Panc1 (cell line): ENCODE results near the gene TSPAN10. TPM values are rescaled to one million over a fixed set of nuclear protein-coding genes. Genes with fewer than 3 reads are reported as not detected.

Experiments used
- ATAC-seq: fragments of 200-7000 bp; cut with Tn5 transposase; 2 replicates; pipeline ENCODE4 v1.9.1; 2020; ENCODE audit warnings: mild to moderate bottlenecking, moderate library complexity
- BruUV-seq: library from RNA; stranded (reverse); fragments of 400-500 nt; replicated peaks from 2 replicates; lab custom pipeline; 2021; lab: Mats Ljungman, UMichigan
- CTCF ChIA-PET: fragments of 300-600 bp; sonication (Branson Sonifier 250); formaldehyde crosslinking; loops from one replicate; lab custom pipeline; 2022; ENCODE audit warnings: antibody characterized with exemption; lab: Charles Lee
- POLR2A ChIA-PET: fragments of 300-600 bp; sonication (Branson Sonifier 250); formaldehyde crosslinking; loops from one replicate; lab custom pipeline; 2022; ENCODE audit warnings: antibody characterized with exemption; lab: Charles Lee
- DNase-seq: peaks from one replicate; pipeline ENCODE4 v3.0.0-alpha.2; 2010; ENCODE audit warnings: low read depth, low spot score
- H3K27ac ChIP-seq: 2 replicates; pipeline ENCODE4 v1.5.1; 2011; ENCODE audit warnings: mild to moderate bottlenecking, low read length, inconsistent platforms
- H3K27me3 ChIP-seq: fragments of 200-500 bp; sonication (Bioruptor generic); 2 replicates; pipeline ENCODE4 v1.6.0; 2014; ENCODE audit warnings: low read length, inconsistent platforms; ENCODE audit not compliant: control insufficient read depth, insufficient read depth
- H3K36me3 ChIP-seq: fragments of 200-500 bp; sonication (Bioruptor generic); 2 replicates; pipeline ENCODE4 v1.5.1; 2014; ENCODE audit warnings: inconsistent platforms, mild to moderate bottlenecking, low read length, moderate library complexity; ENCODE audit not compliant: control insufficient read depth, insufficient read depth
- H3K4me1 ChIP-seq: 2 replicates; pipeline ENCODE4 v1.5.1; 2011; ENCODE audit warnings: inconsistent platforms, mild to moderate bottlenecking, low read length, moderate library complexity; ENCODE audit not compliant: control insufficient read depth, insufficient read depth
- H3K4me3 ChIP-seq, 2 experiments: 2 replicates each; pipeline ENCODE4 v1.5.1; 2011 to 2012; ENCODE audit warnings: low read depth in 2 of 2, low read length in 2 of 2, mild to moderate bottlenecking in 2 of 2, inconsistent platforms in 1 of 2, moderate library complexity in 1 of 2
- H3K9me3 ChIP-seq: fragments of 200-500 bp; sonication (Bioruptor generic); 2 replicates; pipeline ENCODE4 v1.5.1; 2014; ENCODE audit warnings: low read depth, mild to moderate bottlenecking, inconsistent platforms, low read length, moderate library complexity; ENCODE audit not compliant: control insufficient read depth, insufficient read depth
- POLR2AphosphoS5 ChIP-seq: IDR thresholded peaks from 2 replicates; pipeline ENCODE4 v1.6.1; 2012; ENCODE audit warnings: mild to moderate bottlenecking, low read depth, low read length, moderate library complexity
- SIN3A ChIP-seq: IDR thresholded peaks from 2 replicates; pipeline ENCODE4 v1.6.1; 2012; ENCODE audit warnings: low read depth, mild to moderate bottlenecking, low read length, moderate library complexity, borderline replicate concordance; ENCODE audit not compliant: insufficient read depth
- TCF7L2 ChIP-seq: IDR thresholded peaks from 2 replicates; pipeline ENCODE4 v1.6.1; 2011; ENCODE audit warnings: mild to moderate bottlenecking, low read depth, low read length, inconsistent platforms
- in situ Hi-C: cut with HindIII; loops from 2 replicates; pipeline ENCODE4 v1.10.0; 2016; ENCODE audit warnings: low sequenced_read_pairs, low pct_unique_long_range_greater_than_20kb
- intact Hi-C: fragments of 100-400 bp; cut with micrococcal nuclease; formaldehyde crosslinking; loops from one replicate; pipeline ENCODE4 v1.10.0; 2022; ENCODE audit not compliant: unreplicated experiment
- total RNA-seq: library from RNA; stranded (reverse); gene quantifications from one replicate; pipeline ENCODE4 v1.2.1, GENCODE V29; 2021; ENCODE audit not compliant: unreplicated experiment
- TF ChIP-seq, protein P1 (sequence below): fragments of 450-650 bp; IDR thresholded peaks from 2 replicates; pipeline ENCODE4 v1.5.1; 2017; ENCODE audit warnings: mild to moderate bottlenecking
- TF ChIP-seq, protein P2 (sequence below), 2 experiments: IDR thresholded peaks; 2 replicates each; pipeline ENCODE4 v1.6.1; 2011 to 2012; ENCODE audit warnings: low read depth in 2 of 2, control low read depth in 1 of 2, low read length in 1 of 2, mild to moderate bottlenecking in 1 of 2, moderate library complexity in 1 of 2; ENCODE audit not compliant: insufficient read depth in 1 of 2

The TSPAN10 gene
- total RNA-seq, 1 experiment from 2014 or later = 4.8 TPM

DNA sequence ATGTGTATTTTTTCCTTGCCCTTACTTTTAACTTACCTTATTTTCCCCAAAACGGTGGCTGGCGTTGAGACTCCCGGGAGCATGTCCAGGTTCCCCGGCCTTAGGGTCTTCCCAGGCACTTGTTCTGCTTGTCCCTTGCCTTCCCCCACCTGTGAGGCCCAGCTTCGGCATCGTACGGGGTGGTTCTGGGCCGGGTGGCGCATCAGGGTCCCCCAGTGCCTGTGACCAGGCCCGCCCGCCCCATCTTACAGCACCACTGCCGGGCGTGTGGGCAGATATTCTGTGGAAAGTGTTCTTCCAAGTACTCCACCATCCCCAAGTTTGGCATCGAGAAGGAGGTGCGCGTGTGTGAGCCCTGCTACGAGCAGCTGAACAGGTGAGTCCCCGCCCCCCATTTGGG is 54.2 kb downstream of the TSPAN10 start:
- ChIA-PET CTCF (no interaction called here), POLR2A (interaction anchor here (0.6 kb wide), 2 partner anchors 16 to 179 kb away, joined by 3 read pairs; no protein-coding TSS in a partner anchor)
- no TSS peak for BruUV-seq
- Histone ChIP-seq H3K27me3 (no peaks in the 10 kb centered on the region), H3K4me3 (no peak overlapping the region), H3K4me1 (no peaks in the 10 kb centered on the region), H3K36me3 (peaks cover 19% of the 10 kb centered on the region), H3K27ac (no peak overlapping the region), H3K9me3 (no peaks in the 10 kb centered on the region)
- DNase-seq (no peak), ATAC-seq (no peak)
- TF ChIP-seq, protein P1, sequence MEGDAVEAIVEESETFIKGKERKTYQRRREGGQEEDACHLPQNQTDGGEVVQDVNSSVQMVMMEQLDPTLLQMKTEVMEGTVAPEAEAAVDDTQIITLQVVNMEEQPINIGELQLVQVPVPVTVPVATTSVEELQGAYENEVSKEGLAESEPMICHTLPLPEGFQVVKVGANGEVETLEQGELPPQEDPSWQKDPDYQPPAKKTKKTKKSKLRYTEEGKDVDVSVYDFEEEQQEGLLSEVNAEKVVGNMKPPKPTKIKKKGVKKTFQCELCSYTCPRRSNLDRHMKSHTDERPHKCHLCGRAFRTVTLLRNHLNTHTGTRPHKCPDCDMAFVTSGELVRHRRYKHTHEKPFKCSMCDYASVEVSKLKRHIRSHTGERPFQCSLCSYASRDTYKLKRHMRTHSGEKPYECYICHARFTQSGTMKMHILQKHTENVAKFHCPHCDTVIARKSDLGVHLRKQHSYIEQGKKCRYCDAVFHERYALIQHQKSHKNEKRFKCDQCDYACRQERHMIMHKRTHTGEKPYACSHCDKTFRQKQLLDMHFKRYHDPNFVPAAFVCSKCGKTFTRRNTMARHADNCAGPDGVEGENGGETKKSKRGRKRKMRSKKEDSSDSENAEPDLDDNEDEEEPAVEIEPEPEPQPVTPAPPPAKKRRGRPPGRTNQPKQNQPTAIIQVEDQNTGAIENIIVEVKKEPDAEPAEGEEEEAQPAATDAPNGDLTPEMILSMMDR = no peak
- no peak for TF ChIP-seq TCF7L2
- no peak for TF ChIP-seq POLR2AphosphoS5
- intact Hi-C loops (no loop called here), in situ Hi-C loops (no loop called here)

DNA sequence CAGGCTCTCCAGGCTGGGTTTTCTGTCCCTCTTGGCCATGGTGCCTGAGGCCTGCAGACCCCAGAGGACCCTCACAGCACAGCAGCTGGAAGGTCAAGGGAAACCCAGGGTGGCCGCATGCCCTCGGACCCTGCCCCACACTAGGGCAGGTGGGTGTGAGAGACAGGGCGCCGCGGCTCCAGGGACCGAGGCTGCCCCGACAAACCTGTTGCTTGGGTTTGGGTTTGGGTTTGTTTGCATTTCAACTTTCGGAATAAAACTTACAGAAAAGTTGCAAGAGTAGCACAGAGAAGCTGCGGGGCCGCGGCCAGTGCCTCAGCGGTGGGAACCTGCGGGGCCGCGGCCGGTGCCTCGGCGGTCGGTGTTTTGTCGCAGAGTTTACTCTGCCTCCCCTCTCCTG is 54.6 kb downstream of the TSPAN10 start:
- intact Hi-C loops (no loop called here), in situ Hi-C loops (no loop called here)
- CTCF ChIA-PET = no interaction called here
- H3K4me3 ChIP-seq = no peak overlapping the region
- peaks cover 19% of the 10 kb centered on the region for H3K36me3 ChIP-seq
- no peaks in the 10 kb centered on the region for H3K4me1 ChIP-seq
- POLR2A ChIA-PET = no interaction called here
- no peaks in the 10 kb centered on the region for H3K27me3 ChIP-seq
- no peak for ATAC-seq
- no peak for DNase-seq
- H3K9me3 ChIP-seq = no peaks in the 10 kb centered on the region
- H3K27ac ChIP-seq = no peak overlapping the region
- BruUV-seq = no TSS peak
- TF ChIP-seq POLR2AphosphoS5 (no peak), SIN3A (no peak), TCF7L2 (no peak)
- TF ChIP-seq, protein P1 = no peak
- TF ChIP-seq, protein P2, sequence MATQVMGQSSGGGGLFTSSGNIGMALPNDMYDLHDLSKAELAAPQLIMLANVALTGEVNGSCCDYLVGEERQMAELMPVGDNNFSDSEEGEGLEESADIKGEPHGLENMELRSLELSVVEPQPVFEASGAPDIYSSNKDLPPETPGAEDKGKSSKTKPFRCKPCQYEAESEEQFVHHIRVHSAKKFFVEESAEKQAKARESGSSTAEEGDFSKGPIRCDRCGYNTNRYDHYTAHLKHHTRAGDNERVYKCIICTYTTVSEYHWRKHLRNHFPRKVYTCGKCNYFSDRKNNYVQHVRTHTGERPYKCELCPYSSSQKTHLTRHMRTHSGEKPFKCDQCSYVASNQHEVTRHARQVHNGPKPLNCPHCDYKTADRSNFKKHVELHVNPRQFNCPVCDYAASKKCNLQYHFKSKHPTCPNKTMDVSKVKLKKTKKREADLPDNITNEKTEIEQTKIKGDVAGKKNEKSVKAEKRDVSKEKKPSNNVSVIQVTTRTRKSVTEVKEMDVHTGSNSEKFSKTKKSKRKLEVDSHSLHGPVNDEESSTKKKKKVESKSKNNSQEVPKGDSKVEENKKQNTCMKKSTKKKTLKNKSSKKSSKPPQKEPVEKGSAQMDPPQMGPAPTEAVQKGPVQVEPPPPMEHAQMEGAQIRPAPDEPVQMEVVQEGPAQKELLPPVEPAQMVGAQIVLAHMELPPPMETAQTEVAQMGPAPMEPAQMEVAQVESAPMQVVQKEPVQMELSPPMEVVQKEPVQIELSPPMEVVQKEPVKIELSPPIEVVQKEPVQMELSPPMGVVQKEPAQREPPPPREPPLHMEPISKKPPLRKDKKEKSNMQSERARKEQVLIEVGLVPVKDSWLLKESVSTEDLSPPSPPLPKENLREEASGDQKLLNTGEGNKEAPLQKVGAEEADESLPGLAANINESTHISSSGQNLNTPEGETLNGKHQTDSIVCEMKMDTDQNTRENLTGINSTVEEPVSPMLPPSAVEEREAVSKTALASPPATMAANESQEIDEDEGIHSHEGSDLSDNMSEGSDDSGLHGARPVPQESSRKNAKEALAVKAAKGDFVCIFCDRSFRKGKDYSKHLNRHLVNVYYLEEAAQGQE (IDR thresholded peaks at IDR 0.05; ENCODE audit: insufficient read depth in 1 of 2, low read depth in 2 of 2, low read length in 1 of 2) = no peak
